Activated CD8-positive, alpha-beta T cell treated with anti-CD3 and anti-CD28 coated beads for 36 hours (primary cell): ENCODE results near the gene SH3BP2. TPM values are rescaled to one million over a fixed set of nuclear protein-coding genes. Genes with fewer than 3 reads are reported as not detected.

Source experiments
- ATAC-seq: fragments of 200-7000 bp; cut with Tn5 transposase; one replicate; pipeline ENCODE4 v1.10.0; 2021; ENCODE audit warnings: mild to moderate bottlenecking, moderate library complexity
- CTCF ChIA-PET: fragments of 350-600 bp; sonication (Branson Sonifier 250); formaldehyde crosslinking; loops from one replicate; lab custom pipeline; 2021; ENCODE audit warnings: antibody characterized with exemption; lab: Charles Lee
- POLR2A ChIA-PET: fragments of 350-600 bp; sonication (Branson Sonifier 250); formaldehyde crosslinking; loops from one replicate; lab custom pipeline; 2021; ENCODE audit warnings: antibody characterized with exemption; lab: Charles Lee
- DNase-seq: peaks from one replicate; pipeline ENCODE4 v3.0.0-alpha.2; 2020
- H3K27ac Mint-ChIP-seq: one replicate; pipeline ENCODE4 v1.8.0; 2021; ENCODE audit warnings: mild to moderate bottlenecking, mixed read lengths
- H3K27me3 Mint-ChIP-seq: one replicate; pipeline ENCODE4 v1.8.0; 2021; ENCODE audit warnings: mixed read lengths
- H3K36me3 Mint-ChIP-seq: one replicate; pipeline ENCODE4 v1.8.0; 2021; ENCODE audit warnings: low read depth, mixed read lengths
- H3K4me1 Mint-ChIP-seq: one replicate; pipeline ENCODE4 v1.8.0; 2021; ENCODE audit warnings: low read depth, mixed read lengths
- H3K4me3 Mint-ChIP-seq: one replicate; pipeline ENCODE4 v1.8.0; 2021; ENCODE audit warnings: mild to moderate bottlenecking, moderate library complexity, mixed read lengths
- H3K9me3 Mint-ChIP-seq: one replicate; pipeline ENCODE4 v1.8.0; 2021; ENCODE audit warnings: mixed read lengths
- intact Hi-C: fragments of 100-400 bp; cut with micrococcal nuclease; formaldehyde crosslinking; loops from one replicate; pipeline ENCODE4 v1.10.0; 2022
- total RNA-seq, 2 experiments: library from RNA; stranded (reverse); gene quantifications; one replicate each; pipeline ENCODE4 v1.2.3, GENCODE V29; 2021
- TF ChIP-seq, protein P1 (sequence below): fragments of 200-600 bp; IDR thresholded peaks from one replicate; pipeline ENCODE4 v1.8.0; 2022; ENCODE audit warnings: antibody characterized with exemption, mild to moderate bottlenecking

SH3BP2 gene
- total RNA-seq, 2 experiments from 2014 or later = 54.8 to 59.0 TPM

DNA sequence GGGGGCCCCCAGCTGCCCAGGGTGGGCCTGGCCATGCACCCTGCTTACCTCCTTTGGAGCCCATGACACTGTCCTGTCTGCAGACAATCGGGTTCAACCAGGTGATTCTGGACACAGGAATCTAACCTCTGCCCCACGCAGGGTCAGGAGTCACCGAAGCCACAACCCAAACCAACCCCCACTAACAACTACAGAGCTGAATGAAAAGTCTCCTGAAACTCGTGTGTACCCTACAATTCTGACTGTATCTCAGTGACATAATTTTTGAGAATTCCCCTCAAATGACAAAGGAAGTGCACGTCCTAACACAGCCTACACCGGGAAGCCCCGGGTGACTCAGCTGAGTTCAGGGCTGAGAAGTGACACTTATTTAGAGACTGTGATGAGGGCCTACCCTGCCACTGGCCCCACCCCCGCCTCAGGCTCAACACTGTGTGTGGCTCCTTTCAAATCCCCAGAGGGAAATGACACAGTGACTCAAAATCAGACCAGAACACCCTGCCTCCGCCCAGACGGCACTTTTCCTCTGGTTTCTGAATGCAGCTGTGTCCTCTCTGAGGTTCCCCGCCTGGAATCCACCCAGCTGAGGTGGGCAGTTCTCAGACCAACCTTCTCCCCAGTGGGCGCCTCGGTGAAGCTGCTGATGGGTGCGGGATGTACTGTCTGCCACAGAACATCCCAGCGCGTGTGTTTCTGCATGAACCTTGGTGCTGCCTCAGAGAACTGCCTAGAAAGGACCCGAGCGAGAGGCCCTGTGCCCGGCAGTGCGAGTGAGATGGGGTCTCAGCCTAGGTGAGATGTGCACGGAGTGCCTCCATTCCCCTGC lies 46.7 kb upstream of the SH3BP2 start:
- DNase-seq (peak; percentile 99), ATAC-seq (peak; percentile 99)
- TF ChIP-seq, protein P1, sequence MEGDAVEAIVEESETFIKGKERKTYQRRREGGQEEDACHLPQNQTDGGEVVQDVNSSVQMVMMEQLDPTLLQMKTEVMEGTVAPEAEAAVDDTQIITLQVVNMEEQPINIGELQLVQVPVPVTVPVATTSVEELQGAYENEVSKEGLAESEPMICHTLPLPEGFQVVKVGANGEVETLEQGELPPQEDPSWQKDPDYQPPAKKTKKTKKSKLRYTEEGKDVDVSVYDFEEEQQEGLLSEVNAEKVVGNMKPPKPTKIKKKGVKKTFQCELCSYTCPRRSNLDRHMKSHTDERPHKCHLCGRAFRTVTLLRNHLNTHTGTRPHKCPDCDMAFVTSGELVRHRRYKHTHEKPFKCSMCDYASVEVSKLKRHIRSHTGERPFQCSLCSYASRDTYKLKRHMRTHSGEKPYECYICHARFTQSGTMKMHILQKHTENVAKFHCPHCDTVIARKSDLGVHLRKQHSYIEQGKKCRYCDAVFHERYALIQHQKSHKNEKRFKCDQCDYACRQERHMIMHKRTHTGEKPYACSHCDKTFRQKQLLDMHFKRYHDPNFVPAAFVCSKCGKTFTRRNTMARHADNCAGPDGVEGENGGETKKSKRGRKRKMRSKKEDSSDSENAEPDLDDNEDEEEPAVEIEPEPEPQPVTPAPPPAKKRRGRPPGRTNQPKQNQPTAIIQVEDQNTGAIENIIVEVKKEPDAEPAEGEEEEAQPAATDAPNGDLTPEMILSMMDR = no peak
- H3K4me3 Mint-ChIP-seq = peak overlapping the region; percentile 52
- H3K27me3 Mint-ChIP-seq = no peaks in the 10 kb centered on the region
- ChIA-PET CTCF (interaction anchor here (1.0 to 2.1 kb wide), 5 partner anchors 10 to 232 kb away, joined by 3 to 6 read pairs (median 3); partner anchors contain the start of gene TNIP2), POLR2A (interaction anchor here (0.6 to 2.6 kb wide), 16 partner anchors 10 to 333 kb away, joined by 3 to 13 read pairs (median 4); partner anchors contain the start of gene TNIP2)
- peaks cover 43% of the 10 kb centered on the region for H3K36me3 Mint-ChIP-seq
- no peaks in the 10 kb centered on the region for H3K9me3 Mint-ChIP-seq
- H3K27ac Mint-ChIP-seq = peak overlapping the region; percentile 86
- intact Hi-C loops = loop anchor here (5.0 kb wide), 1 partner anchor 191 kb away; no protein-coding TSS in a partner anchor
- H3K4me1 Mint-ChIP-seq = peaks cover 52% of the 10 kb centered on the region

DNA sequence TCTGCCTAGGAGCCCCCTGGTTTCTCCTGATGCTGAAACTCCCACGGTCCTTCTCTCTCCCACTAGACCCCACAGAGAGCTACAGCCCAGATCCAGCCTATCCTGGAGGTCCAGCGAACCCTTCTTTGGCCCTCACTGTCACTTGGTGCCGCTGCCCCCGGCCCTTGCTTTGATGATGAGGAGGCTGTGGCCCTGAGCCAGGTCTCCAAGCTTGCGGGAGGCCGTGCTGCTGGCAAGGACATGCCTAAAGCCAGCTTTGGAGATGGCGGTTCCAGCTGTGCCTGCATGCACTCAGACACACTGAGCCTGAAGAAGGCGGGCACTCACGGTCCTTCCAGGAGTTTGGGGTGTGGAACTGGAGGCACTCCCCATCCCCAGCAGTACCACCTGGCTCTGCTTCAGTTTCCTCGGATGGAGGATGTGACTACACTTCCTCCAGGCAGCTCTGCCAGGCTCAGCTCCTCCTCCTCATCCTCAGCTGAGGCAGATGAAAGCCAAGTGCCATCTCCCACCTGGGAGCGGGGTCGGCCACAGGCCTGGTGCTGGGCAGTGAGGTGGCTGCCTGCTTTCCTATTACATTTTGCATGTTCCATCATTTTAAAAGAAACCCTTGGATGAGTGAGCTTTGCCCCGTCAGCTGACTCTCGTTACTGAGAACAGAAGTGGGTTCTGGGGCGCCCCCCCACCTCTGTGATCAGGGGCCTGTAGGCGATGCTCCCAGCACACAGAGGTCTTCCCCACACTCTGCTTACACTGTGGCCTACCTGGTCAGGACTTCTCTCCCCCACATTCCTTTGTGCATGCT lies 45.8 kb upstream of the SH3BP2 start:
- DNase-seq = no peak
- intact Hi-C loops = loop anchor here (5.0 kb wide), 1 partner anchor 190 kb away; no protein-coding TSS in a partner anchor
- ChIA-PET CTCF (interaction anchor here (1.3 to 2.1 kb wide), 4 partner anchors 9 to 231 kb away, joined by 3 to 7 read pairs (median 6); partner anchors contain the start of gene TNIP2), POLR2A (interaction anchor here (0.7 to 2.6 kb wide), 9 partner anchors 9 to 215 kb away, joined by 3 to 13 read pairs (median 5); partner anchors contain the start of gene TNIP2)
- H3K9me3 Mint-ChIP-seq = no peaks in the 10 kb centered on the region
- peaks cover 52% of the 10 kb centered on the region for H3K4me1 Mint-ChIP-seq
- H3K27me3 Mint-ChIP-seq = no peaks in the 10 kb centered on the region
- H3K4me3 Mint-ChIP-seq = peak overlapping the region; percentile 52
- H3K36me3 Mint-ChIP-seq = peaks cover 41% of the 10 kb centered on the region
- ATAC-seq = no peak
- H3K27ac Mint-ChIP-seq = peak overlapping the region; percentile 86
- TF ChIP-seq, protein P1 = no peak

DNA sequence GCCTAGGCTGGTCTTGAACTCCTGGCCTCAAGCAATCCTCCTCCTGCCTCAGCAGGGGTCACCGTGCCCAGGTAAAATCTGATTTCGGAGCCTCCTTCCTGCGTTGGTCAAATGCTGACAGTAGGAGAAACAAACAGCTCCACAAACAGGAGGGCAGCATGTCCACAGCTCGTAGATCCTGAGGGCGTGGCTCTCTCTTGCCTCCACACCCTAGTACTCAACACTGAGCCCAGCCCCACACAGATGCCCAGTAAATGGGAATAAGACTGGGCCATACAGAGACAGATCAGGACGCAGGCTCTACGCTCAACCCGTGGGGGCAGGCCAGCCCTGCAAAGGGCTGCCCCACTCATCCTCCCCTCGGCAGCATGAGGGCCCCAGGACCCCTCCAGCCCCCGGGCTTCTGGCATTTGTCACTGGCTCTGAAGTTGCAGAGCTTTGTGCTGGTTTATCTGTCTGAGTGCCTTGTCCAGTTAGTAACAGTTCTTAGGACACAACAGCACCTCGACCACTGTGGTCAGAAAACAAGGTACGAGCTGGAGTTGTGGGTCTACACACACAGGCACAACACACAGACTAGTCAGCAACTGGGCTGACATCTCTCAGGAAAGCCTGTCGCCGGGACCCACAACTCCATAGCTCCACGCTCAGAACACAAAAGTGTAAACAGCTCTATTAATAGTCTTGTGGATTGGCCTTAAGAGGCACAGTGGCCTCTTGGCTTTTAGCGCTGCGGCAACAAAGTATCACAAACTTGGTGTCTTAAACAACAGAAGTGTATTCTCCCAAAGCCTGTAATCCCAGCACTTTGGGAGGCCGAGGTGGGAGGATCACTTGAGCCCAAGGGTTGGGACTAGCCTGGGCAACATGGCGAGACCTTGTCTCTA lies 41.9 kb upstream of the SH3BP2 start:
- DNase-seq (no peak), ATAC-seq (no peak)
- H3K4me1 Mint-ChIP-seq = peaks cover 56% of the 10 kb centered on the region
- H3K27ac Mint-ChIP-seq = peak overlapping the region; percentile 3
- H3K4me3 Mint-ChIP-seq = no peak overlapping the region
- intact Hi-C loops = no loop called here
- TF ChIP-seq, protein P1 = no peak
- ChIA-PET CTCF (interaction anchor here (1.0 to 1.1 kb wide), 2 partner anchors 78 to 203 kb away, joined by 3 read pairs; no protein-coding TSS in a partner anchor), POLR2A (interaction anchor here (1.3 to 1.4 kb wide), 2 partner anchors 9 to 62 kb away, joined by 3 read pairs; no protein-coding TSS in a partner anchor)
- no peaks in the 10 kb centered on the region for H3K27me3 Mint-ChIP-seq
- no peaks in the 10 kb centered on the region for H3K9me3 Mint-ChIP-seq
- peaks cover 21% of the 10 kb centered on the region for H3K36me3 Mint-ChIP-seq

DNA sequence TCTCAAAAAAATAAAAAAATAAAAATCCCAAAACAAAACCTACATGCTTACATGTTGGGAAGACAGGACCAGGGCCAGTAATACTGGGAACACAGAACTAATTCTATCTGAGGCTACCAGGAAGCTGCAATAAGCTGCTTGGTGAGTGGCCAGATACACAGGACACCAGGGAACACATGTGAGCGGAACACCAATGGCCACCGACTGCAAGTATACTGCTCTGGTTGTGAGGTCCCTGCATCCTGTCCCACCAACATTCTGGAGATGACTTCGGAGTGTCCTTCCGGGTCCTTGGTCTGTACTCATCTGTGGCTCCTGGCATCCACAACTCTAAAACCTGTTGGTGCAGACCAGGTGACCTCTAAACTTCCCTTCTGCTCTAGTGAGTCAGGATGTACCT lies 39.4 kb upstream of the SH3BP2 start:
- ATAC-seq = no peak
- no peak overlapping the region for H3K4me3 Mint-ChIP-seq

More for the DNA sequence above, 39.4 kb upstream of the SH3BP2 start:
- Mint-ChIP-seq H3K4me1 (peaks cover 39% of the 10 kb centered on the region), H3K27me3 (no peaks in the 10 kb centered on the region), H3K9me3 (no peaks in the 10 kb centered on the region), H3K36me3 (peaks cover 2% of the 10 kb centered on the region), H3K27ac (no peak overlapping the region)
- DNase-seq = no peak
- intact Hi-C loops = no loop called here
- ChIA-PET CTCF (no interaction called here), POLR2A (no interaction called here)
- TF ChIP-seq, protein P1 = no peak
